A673 (cell line): Measurements from ENCODE around the gene PRR33. TPM values are rescaled to one million over a fixed set of nuclear protein-coding genes. Genes with fewer than 3 reads are reported as not detected.

Source experiments
- BruUV-seq: library from RNA; stranded (reverse); fragments of 400-500 nt; replicated peaks from 2 replicates; lab custom pipeline; 2021; lab: Mats Ljungman, UMichigan
- CTCF ChIA-PET: fragments of 300-600 bp; sonication (Branson Sonifier 250); formaldehyde crosslinking; loops from one replicate; lab custom pipeline; 2022; ENCODE audit warnings: antibody characterized with exemption; lab: Charles Lee
- POLR2A ChIA-PET: fragments of 300-600 bp; sonication (Branson Sonifier 250); formaldehyde crosslinking; loops from one replicate; lab custom pipeline; 2022; ENCODE audit warnings: antibody characterized with exemption; ENCODE audit not compliant: low non-redundant PET; lab: Charles Lee
- DNase-seq: peaks from one replicate; pipeline ENCODE4 v3.0.0-alpha.2; 2015; ENCODE audit warnings: low spot score
- H3K27ac ChIP-seq: fragments of 200-600 bp; sonication (generic); 2 replicates; pipeline ENCODE4 v1.5.1; 2016; ENCODE audit warnings: mixed run types, low read depth, mild to moderate bottlenecking, mixed read lengths, antibody characterized with exemption, low read length; ENCODE audit not compliant: poor library complexity, severe bottlenecking
- H3K27me3 ChIP-seq: fragments of 200-600 bp; sonication (generic); replicated peaks from 2 replicates; pipeline ENCODE4 v1.6.1; 2017; ENCODE audit warnings: mixed run types, low read depth, mild to moderate bottlenecking, mixed read lengths, antibody characterized with exemption, low read length; ENCODE audit not compliant: insufficient read depth, poor library complexity
- H3K36me3 ChIP-seq: fragments of 200-600 bp; sonication (generic); 2 replicates; pipeline ENCODE4 v1.6.1; 2016; ENCODE audit warnings: mixed run types, mild to moderate bottlenecking, mixed read lengths, antibody characterized with exemption, low read length; ENCODE audit not compliant: insufficient read depth, poor library complexity, severe bottlenecking
- H3K4me1 ChIP-seq: fragments of 200-600 bp; sonication (generic); 2 replicates; pipeline ENCODE4 v1.6.1; 2017; ENCODE audit warnings: mixed run types, mild to moderate bottlenecking, mixed read lengths, antibody characterized with exemption, low read length; ENCODE audit not compliant: insufficient read depth, poor library complexity, severe bottlenecking
- H3K4me3 ChIP-seq: fragments of 200-600 bp; sonication (generic); 2 replicates; pipeline ENCODE4 v1.5.1; 2016; ENCODE audit warnings: low read depth, mixed run types, mild to moderate bottlenecking, mixed read lengths, low read length; ENCODE audit not compliant: poor library complexity, severe bottlenecking
- H3K9me3 ChIP-seq: fragments of 200-600 bp; sonication (generic); 2 replicates; pipeline ENCODE4 v1.6.1; 2016; ENCODE audit warnings: mixed run types, low read depth, mild to moderate bottlenecking, mixed read lengths, antibody characterized with exemption, low read length; ENCODE audit not compliant: poor library complexity, severe bottlenecking
- EZH2 ChIP-seq: fragments of 200-600 bp; sonication (generic); IDR thresholded peaks from 2 replicates; pipeline ENCODE4 v1.6.1; 2017; ENCODE audit warnings: borderline replicate concordance, low read depth, mild to moderate bottlenecking, mixed read lengths, antibody characterized with exemption, low read length; ENCODE audit not compliant: poor library complexity, severe bottlenecking
- intact Hi-C: fragments of 100-400 bp; cut with micrococcal nuclease; formaldehyde crosslinking; loops from one replicate; pipeline ENCODE4 v1.10.0; 2022; ENCODE audit not compliant: unreplicated experiment
- total RNA-seq: library from RNA; stranded (reverse); gene quantifications from 2 replicates; pipeline ENCODE4 v1.2.3, GENCODE V29; 2021
- TF ChIP-seq, protein P1 (sequence below): fragments of 300-800, 200-600 bp; sonication (generic); conservative IDR thresholded peaks from 2 replicates; pipeline ENCODE4 v1.5.1; 2017; ENCODE audit warnings: low read depth, mild to moderate bottlenecking, antibody characterized with exemption, low read length, moderate library complexity, mixed read lengths

The PRR33 gene
- total RNA-seq, 1 experiment from 2014 or later, result not detected

DNA sequence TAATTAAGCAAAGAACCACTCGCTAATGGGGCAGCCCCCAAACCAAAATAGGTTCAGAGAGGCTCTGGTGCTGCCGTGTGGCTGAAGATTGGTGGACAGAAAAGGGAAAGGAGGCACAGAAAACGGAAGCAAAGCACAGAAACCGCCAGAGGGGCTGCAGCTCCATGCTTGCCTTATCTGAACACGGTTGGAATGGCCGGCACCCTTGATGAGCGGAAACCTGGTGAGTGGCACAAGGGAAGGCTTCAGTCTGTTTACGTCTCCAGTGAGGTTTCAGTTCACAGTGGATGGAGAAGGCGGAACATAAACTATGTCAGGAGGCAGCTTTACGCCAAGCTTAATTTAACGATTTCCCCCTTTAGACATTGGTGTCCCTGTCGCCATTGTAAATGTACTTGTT, 5.2 kb upstream of the PRR33 start:
- H3K27me3 ChIP-seq, result no peaks in the 10 kb centered on the region
- CTCF ChIA-PET, result no interaction called here
- DNase-seq, result no peak
- no peaks in the 10 kb centered on the region for H3K9me3 ChIP-seq
- intact Hi-C loops, result no loop called here
- POLR2A ChIA-PET, result no interaction called here
- no peak overlapping the region for H3K27ac ChIP-seq
- BruUV-seq, result no TSS peak
- H3K36me3 ChIP-seq, result no peaks in the 10 kb centered on the region
- H3K4me3 ChIP-seq, result no peak overlapping the region
- TF ChIP-seq EZH2, result no peak
- TF ChIP-seq, protein P1, sequence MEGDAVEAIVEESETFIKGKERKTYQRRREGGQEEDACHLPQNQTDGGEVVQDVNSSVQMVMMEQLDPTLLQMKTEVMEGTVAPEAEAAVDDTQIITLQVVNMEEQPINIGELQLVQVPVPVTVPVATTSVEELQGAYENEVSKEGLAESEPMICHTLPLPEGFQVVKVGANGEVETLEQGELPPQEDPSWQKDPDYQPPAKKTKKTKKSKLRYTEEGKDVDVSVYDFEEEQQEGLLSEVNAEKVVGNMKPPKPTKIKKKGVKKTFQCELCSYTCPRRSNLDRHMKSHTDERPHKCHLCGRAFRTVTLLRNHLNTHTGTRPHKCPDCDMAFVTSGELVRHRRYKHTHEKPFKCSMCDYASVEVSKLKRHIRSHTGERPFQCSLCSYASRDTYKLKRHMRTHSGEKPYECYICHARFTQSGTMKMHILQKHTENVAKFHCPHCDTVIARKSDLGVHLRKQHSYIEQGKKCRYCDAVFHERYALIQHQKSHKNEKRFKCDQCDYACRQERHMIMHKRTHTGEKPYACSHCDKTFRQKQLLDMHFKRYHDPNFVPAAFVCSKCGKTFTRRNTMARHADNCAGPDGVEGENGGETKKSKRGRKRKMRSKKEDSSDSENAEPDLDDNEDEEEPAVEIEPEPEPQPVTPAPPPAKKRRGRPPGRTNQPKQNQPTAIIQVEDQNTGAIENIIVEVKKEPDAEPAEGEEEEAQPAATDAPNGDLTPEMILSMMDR, result no peak
- no peaks in the 10 kb centered on the region for H3K4me1 ChIP-seq

DNA sequence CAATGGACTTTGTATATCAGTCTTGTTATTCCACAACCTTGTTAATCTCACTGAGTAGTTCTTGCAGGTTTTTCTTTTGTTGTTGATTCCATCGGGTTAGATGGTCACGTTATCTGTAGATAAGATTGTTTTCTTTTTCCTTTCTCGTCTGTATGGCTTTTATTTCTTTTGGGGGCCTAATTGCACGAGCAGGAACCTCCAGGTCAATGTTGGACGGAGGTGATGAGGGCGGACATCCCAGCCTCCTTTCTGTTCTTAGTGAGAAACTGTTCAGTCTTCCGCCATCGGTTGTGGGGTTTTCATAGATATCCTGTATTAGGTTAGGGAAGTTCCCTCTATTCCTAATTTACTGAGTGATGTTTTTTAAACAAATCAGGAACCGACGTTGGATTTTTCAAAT, 4.8 kb upstream of the PRR33 start:
- Histone ChIP-seq H3K4me3 (no peak overlapping the region), H3K27me3 (no peaks in the 10 kb centered on the region), H3K4me1 (no peaks in the 10 kb centered on the region), H3K9me3 (no peaks in the 10 kb centered on the region), H3K27ac (no peak overlapping the region), H3K36me3 (no peaks in the 10 kb centered on the region)
- ChIA-PET CTCF (no interaction called here), POLR2A (no interaction called here)
- intact Hi-C loops, result no loop called here
- TF ChIP-seq EZH2, result no peak
- TF ChIP-seq, protein P1, result no peak
- no TSS peak for BruUV-seq
- DNase-seq, result no peak

DNA sequence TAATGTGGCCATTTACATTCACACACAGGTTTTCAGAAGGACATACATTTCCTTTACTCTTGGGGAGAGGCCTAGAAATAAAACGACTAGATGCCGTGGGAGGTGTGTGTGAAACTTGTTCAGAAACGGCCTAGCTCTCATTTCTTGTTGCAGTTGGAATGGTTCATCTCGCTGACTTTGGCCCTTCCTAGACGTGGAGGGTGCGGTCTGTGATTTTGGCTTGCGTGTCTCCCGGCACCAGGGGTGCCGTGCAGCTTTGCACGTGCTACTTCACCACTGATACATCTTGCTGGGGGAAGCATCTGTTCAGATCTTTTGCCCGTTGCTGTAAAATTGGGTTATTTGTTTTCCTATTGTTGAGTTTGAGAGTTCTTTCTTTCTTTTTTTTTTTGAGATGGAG, 3.1 kb upstream of the PRR33 start:
- no peak overlapping the region for H3K4me3 ChIP-seq
- intact Hi-C loops, result no loop called here

More for the DNA sequence above, 3.1 kb upstream of the PRR33 start:
- Histone ChIP-seq H3K36me3 (no peaks in the 10 kb centered on the region), H3K9me3 (no peaks in the 10 kb centered on the region), H3K27ac (no peak overlapping the region), H3K27me3 (no peaks in the 10 kb centered on the region), H3K4me1 (no peaks in the 10 kb centered on the region)
- DNase-seq, result no peak
- ChIA-PET CTCF (interaction anchor here (0.7 kb wide), 1 partner anchor 254 kb away, joined by 4 read pairs; no protein-coding TSS in a partner anchor), POLR2A (interaction anchor here (0.6 kb wide), 1 partner anchor 13 kb away, joined by 5 read pairs; no protein-coding TSS in a partner anchor)
- TF ChIP-seq, protein P1, result no peak
- no peak for TF ChIP-seq EZH2
- no TSS peak for BruUV-seq
